C4-2B (cell line): Measurements from ENCODE around the gene IL7R.

Experiments
- ZFX ChIP-seq: fragments of 450-650 bp; IDR thresholded peaks from 2 replicates; pipeline ENCODE4 v1.6.1; 2017
- TF ChIP-seq, protein P1 (sequence below): fragments of 450-650 bp; conservative IDR thresholded peaks from 2 replicates; pipeline ENCODE4 v1.5.1; 2017; ENCODE audit warnings: mild to moderate bottlenecking

DNA sequence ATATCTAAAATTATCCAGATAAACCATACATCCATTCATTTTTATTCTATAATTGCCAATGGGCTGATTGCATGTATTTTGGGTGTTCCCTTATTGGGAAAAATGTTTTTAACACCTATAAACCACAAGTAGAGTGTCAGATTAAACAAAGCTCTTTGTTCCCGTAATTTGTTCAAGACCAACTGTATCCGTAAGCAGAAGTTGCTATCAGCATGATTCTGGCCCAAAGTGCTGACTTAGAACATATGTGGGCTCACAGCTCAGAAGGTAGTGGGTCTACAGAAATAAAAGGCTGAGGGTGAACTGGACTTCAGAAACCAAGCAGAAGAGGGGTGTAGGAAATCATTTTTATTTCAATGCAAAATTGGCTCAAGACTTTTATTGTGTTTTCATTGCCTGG lies 23.5 kb upstream of the IL7R start:
- TF ChIP-seq, protein P1, sequence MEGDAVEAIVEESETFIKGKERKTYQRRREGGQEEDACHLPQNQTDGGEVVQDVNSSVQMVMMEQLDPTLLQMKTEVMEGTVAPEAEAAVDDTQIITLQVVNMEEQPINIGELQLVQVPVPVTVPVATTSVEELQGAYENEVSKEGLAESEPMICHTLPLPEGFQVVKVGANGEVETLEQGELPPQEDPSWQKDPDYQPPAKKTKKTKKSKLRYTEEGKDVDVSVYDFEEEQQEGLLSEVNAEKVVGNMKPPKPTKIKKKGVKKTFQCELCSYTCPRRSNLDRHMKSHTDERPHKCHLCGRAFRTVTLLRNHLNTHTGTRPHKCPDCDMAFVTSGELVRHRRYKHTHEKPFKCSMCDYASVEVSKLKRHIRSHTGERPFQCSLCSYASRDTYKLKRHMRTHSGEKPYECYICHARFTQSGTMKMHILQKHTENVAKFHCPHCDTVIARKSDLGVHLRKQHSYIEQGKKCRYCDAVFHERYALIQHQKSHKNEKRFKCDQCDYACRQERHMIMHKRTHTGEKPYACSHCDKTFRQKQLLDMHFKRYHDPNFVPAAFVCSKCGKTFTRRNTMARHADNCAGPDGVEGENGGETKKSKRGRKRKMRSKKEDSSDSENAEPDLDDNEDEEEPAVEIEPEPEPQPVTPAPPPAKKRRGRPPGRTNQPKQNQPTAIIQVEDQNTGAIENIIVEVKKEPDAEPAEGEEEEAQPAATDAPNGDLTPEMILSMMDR = no peak
- no peak for TF ChIP-seq ZFX
